ENCODE results near the gene FARP1.

DNA sequence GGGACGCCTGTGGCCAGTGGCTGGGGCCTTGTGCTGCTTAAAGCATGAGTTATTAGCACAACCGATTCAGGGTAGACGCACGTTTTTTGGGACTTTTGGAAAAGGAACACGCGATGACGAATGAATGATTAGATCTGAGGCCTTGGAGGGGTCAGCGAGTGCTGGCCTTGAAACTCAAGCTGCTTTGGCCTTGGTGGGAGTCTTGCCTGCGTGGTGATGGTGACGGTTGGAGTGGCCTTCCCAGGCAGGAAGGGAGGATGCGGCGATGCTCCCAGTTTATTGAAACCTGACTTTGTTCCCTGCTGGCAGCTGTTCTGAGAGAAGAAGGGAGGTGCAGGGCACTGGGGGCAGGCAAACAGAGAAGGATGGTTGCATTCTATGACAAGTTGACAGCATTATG, 97.2 kb downstream of the FARP1 start:
- TF ChIP-seq, protein P1, sequence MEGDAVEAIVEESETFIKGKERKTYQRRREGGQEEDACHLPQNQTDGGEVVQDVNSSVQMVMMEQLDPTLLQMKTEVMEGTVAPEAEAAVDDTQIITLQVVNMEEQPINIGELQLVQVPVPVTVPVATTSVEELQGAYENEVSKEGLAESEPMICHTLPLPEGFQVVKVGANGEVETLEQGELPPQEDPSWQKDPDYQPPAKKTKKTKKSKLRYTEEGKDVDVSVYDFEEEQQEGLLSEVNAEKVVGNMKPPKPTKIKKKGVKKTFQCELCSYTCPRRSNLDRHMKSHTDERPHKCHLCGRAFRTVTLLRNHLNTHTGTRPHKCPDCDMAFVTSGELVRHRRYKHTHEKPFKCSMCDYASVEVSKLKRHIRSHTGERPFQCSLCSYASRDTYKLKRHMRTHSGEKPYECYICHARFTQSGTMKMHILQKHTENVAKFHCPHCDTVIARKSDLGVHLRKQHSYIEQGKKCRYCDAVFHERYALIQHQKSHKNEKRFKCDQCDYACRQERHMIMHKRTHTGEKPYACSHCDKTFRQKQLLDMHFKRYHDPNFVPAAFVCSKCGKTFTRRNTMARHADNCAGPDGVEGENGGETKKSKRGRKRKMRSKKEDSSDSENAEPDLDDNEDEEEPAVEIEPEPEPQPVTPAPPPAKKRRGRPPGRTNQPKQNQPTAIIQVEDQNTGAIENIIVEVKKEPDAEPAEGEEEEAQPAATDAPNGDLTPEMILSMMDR (IDR thresholded peaks at IDR 0.05) = no peak
- no peak for TF ChIP-seq POLR2A (IDR thresholded peaks at IDR 0.05)
